Kidney epithelial cell (primary cell): Measurements from ENCODE around the gene C17orf67. TPM values are rescaled to one million over a fixed set of nuclear protein-coding genes. Genes with fewer than 3 reads are reported as not detected.
A peak's percentile ranks its signal among the peaks of the same experiment; 100 is the strongest.

ENCODE experiments used
- DNase-seq: peaks from one replicate; pipeline ENCODE4 v3.0.0-alpha.2; 2010; ENCODE audit warnings: low read depth
- H3K27me3 ChIP-seq: 2 replicates; pipeline ENCODE4 v1.6.0; 2011; ENCODE audit warnings: low read length; ENCODE audit not compliant: control insufficient read depth, insufficient read depth
- H3K36me3 ChIP-seq: 2 replicates; pipeline ENCODE4 v1.5.1; 2011; ENCODE audit warnings: low read length; ENCODE audit not compliant: control insufficient read depth, insufficient read depth
- H3K4me3 ChIP-seq: 2 replicates; pipeline ENCODE4 v1.5.1; 2011; ENCODE audit warnings: low read depth, mild to moderate bottlenecking, control low read depth, low read length
- CTCF ChIP-seq: IDR thresholded peaks from 2 replicates; pipeline ENCODE4 v1.5.1; 2011; ENCODE audit warnings: mild to moderate bottlenecking, moderate library complexity, low read length, control low read depth, inconsistent platforms; ENCODE audit not compliant: insufficient read depth, poor library complexity, severe bottlenecking
- total RNA-seq: library from RNA; depleted of rRNA; stranded (reverse); fragments of >200 nt; gene quantifications from 2 replicates; pipeline ENCODE4 v1.2.3, GENCODE V29; 2015

C17orf67 gene
- total RNA-seq, 1 donor from 2014 or later = 0.50 TPM

DNA sequence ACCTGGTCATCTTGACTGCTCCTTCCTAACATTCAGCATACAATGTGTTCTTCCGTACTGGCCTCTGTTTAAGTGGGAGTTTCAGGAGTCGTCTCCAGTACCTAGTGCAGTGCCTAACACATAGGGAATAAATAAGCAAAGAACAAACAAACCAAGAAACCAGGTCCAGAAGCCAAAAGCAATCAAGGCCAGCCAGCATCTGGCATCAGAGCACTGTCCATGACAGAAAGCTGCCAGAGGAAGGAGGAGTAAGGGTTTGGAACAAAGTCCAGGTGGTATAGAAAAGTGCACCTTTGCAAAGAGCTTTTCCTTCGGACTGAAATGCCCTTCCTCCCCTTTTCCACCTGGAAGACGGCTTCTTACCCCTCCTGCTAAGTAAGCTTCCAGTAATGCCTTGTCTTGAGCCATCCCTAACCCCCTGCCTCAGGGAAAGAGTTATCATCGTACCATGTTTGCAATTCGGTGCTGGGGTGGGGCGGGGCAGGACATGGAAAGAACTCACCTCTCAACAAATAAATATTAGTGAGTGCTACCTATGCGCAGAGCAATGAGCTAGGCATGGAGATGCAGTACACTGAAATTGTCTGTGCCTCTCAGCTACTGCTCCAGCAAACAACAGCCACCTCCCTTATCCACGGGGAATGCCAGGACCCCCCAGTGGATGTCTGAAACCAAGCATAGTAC lies 47.6 kb downstream of the C17orf67 start:
- no peak for TF ChIP-seq CTCF
- Histone ChIP-seq H3K27me3 (no peaks in the 10 kb centered on the region), H3K4me3 (no peak overlapping the region), H3K36me3 (no peaks in the 10 kb centered on the region)
- DNase-seq = no peak

- TF ChIP-seq CTCF = no peak
- H3K36me3 ChIP-seq = no peaks in the 10 kb centered on the region
- DNase-seq = no peak
- no peaks in the 10 kb centered on the region for H3K27me3 ChIP-seq
- H3K4me3 ChIP-seq = no peak overlapping the region
Measured at GRCh38 chr17:56785405-56785804, 48.3 kb downstream of the C17orf67 start.

DNA sequence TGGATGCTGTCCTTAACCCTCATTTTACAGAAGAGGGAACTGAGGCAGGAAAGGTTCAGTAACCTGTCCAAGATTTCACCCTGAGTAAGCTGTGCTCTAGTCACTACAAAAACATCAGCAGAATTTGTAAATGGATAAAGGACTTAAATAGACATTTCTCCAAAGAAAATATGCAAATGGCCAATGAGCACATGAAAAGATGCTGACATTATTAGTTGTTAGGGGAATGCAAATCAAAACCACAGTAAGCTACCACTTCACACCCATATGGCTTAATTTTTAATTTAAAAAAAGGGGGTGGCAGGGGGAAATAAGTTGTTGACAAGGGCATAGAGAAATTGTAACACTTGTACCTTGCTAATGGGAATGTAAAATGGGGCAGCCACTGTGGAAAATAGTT lies 51.4 kb downstream of the C17orf67 start:
- no peak for DNase-seq
- H3K36me3 ChIP-seq = no peaks in the 10 kb centered on the region
- no peak for TF ChIP-seq CTCF
- H3K27me3 ChIP-seq = no peaks in the 10 kb centered on the region
- no peak overlapping the region for H3K4me3 ChIP-seq

DNA sequence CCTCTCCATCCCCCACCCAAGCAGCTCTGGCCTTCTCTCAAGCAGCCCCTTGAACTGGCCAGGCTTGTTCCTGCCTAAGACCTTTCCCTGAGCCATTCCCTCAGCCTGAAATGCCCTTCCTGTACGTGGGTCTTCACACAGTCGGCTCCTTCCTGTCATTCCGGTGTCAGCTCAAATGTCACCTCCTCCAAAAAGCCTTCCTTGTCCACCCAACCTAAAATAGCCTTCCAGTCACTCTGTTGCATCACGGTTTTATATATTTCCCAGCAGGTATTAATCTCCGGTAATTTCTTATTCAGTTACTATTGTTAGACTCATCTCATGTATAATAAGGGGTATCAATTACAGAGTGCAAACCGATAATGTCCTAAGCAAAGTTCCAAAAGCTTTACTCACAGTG lies 51.8 kb downstream of the C17orf67 start:
- no peak for TF ChIP-seq CTCF
- DNase-seq = no peak
- H3K36me3 ChIP-seq = no peaks in the 10 kb centered on the region
- H3K4me3 ChIP-seq = no peak overlapping the region
- no peaks in the 10 kb centered on the region for H3K27me3 ChIP-seq

DNA sequence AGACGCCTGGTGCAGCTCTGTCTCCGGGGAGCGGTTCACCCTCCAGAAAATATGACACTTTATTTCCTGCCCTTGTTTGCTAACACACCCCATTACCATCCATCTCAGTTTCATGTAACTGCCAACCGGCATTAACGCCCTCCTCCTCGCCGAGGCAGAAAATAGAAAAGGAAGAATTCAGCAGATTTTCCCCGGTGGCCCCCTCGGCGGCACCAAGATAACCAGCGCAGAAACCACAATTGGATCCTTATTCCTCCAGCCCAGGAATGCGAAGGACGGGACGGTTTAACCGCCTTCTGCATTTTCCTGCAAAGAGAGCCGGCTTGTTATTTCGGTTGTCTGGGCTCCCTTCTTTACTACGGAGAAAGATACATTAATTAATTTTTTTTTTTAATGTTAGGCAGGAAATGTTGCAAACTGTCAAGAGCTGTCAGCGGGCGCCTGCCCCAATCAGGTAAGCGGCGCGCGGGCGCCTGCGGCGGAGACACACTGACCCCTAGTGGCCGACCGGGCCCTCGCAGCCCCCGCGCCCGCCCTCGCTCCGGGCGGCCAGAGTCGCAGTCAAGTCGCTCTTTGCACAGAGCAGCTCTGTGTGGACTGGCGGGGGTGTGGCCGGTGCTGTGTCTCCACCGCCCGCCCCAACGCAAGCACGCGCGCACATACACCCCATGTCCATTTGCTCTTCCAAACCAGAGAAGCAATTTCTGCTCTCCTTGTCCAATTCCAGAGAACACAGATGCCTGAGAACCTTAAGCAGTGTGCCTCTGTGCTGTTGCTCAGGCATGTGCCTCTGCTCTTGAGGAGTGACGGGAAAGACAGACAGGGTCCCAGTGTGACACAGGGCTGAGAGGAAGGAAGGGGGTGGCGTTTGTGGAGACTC lies 53.6 kb downstream of the C17orf67 start:
- DNase-seq = no peak
- TF ChIP-seq CTCF = peak; percentile 70
- peak overlapping the region; percentile 30 for H3K4me3 ChIP-seq
- H3K36me3 ChIP-seq = no peaks in the 10 kb centered on the region
- H3K27me3 ChIP-seq = no peaks in the 10 kb centered on the region
